CD4-positive, alpha-beta T cell (primary cell): ENCODE data around the gene BUD23. TPM values are rescaled to one million over a fixed set of nuclear protein-coding genes. Genes with fewer than 3 reads are reported as not detected.
A peak's percentile ranks its signal among the peaks of the same experiment; 100 is the strongest.

Experiments
- ATAC-seq: fragments of 200-7000 bp; cut with Tn5 transposase; one replicate; pipeline ENCODE4 v1.10.0; 2022; ENCODE audit warnings: mild to moderate bottlenecking; ENCODE audit not compliant: poor library complexity
- CTCF ChIA-PET: fragments of 350-600 bp; sonication (Branson Sonifier 250); formaldehyde crosslinking; loops from one replicate; lab custom pipeline; 2021; ENCODE audit warnings: antibody characterized with exemption, inconsistent platforms; lab: Charles Lee
- POLR2A ChIA-PET: fragments of 350-600 bp; sonication (Branson Sonifier 250); formaldehyde crosslinking; loops from one replicate; lab custom pipeline; 2021; ENCODE audit warnings: antibody characterized with exemption, inconsistent platforms; lab: Charles Lee
- DNase-seq, 14 experiments: peaks; one replicate each; pipeline ENCODE4 v3.0.0-alpha.2; 2013 to 2020; ENCODE audit warnings: mixed read lengths in 2 of 14
- H3K27ac ChIP-seq, 2 donors: one replicate each; pipeline versions ENCODE4 v1.5.1 to v1.7.0; 2013; ENCODE audit warnings: low read length in 2 of 2, low read depth in 1 of 2, mild to moderate bottlenecking in 1 of 2
- H3K27me3 ChIP-seq, 2 experiments: 1 replicate in 1 of 2; 2 replicates in 1 of 2; pipeline versions ENCODE4 v1.6.1 to v1.7.0; 2013; ENCODE audit warnings: low read length in 2 of 2, control low read depth in 1 of 2, mild to moderate bottlenecking in 1 of 2, moderate library complexity in 1 of 2; ENCODE audit not compliant: insufficient read depth in 2 of 2, control insufficient read depth in 1 of 2
- H3K36me3 ChIP-seq: one replicate; pipeline ENCODE4 v1.6.1; 2013; ENCODE audit warnings: low read length, control low read depth; ENCODE audit not compliant: insufficient read depth
- H3K4me1 ChIP-seq: one replicate; pipeline ENCODE4 v1.6.1; 2013; ENCODE audit warnings: low read length, control low read depth; ENCODE audit not compliant: insufficient read depth
- H3K4me3 ChIP-seq: one replicate; pipeline ENCODE4 v1.5.1; 2013; ENCODE audit warnings: mild to moderate bottlenecking, low read length, moderate library complexity
- H3K9me3 ChIP-seq, 2 experiments: 1 replicate in 1 of 2; 2 replicates in 1 of 2; pipeline versions ENCODE4 v1.6.1 to v1.7.0; 2013; ENCODE audit warnings: low read length in 2 of 2, mild to moderate bottlenecking in 2 of 2, control low read depth in 1 of 2, moderate library complexity in 1 of 2; ENCODE audit not compliant: control insufficient read depth in 1 of 2, insufficient read depth in 1 of 2
- H3K27ac Mint-ChIP-seq: one replicate; pipeline ENCODE4 v1.8.0; 2020; ENCODE audit warnings: mixed read lengths
- H3K27me3 Mint-ChIP-seq: one replicate; pipeline ENCODE4 v1.8.0; 2021; ENCODE audit warnings: mixed read lengths
- H3K36me3 Mint-ChIP-seq: one replicate; pipeline ENCODE4 v1.8.0; 2021; ENCODE audit warnings: low read depth, mixed read lengths
- H3K4me1 Mint-ChIP-seq: one replicate; pipeline ENCODE4 v1.8.0; 2021; ENCODE audit warnings: low read depth, mixed read lengths
- H3K4me3 Mint-ChIP-seq: one replicate; pipeline ENCODE4 v1.8.0; 2020; ENCODE audit warnings: mild to moderate bottlenecking, mixed read lengths
- H3K9me3 Mint-ChIP-seq: one replicate; pipeline ENCODE4 v1.8.0; 2020; ENCODE audit warnings: mixed read lengths
- intact Hi-C, 2 experiments: fragments of 100-400 bp; cut with DNase I in 1 of 2; cut with micrococcal nuclease in 1 of 2; formaldehyde crosslinking; loops; one replicate each; pipeline versions ENCODE4 v1.15.1 to v1.9.0; 2023 to 2025; cut with DNase I, micrococcal nuclease
- total RNA-seq, 174 experiments: library from RNA in 2 of 174; stranded (reverse) in 2 of 174; gene quantifications; one replicate each; pipeline ENCODE4 v1.2.3 and lab custom pipeline; 2021 to 2026
- TF ChIP-seq, protein P1 (sequence below): fragments of 200-600 bp; IDR thresholded peaks from one replicate; pipeline ENCODE4 v1.8.0; 2022; ENCODE audit warnings: antibody characterized with exemption, mild to moderate bottlenecking

Gene BUD23
- total RNA-seq, 2 experiments from 2014 or later, result 96.1 to 103 TPM

GRCh38 chr7:73738220-73738611 lies 54.8 kb downstream of the BUD23 start:
- peak overlapping the region; percentile 94 for H3K4me3 Mint-ChIP-seq
- Histone ChIP-seq H3K36me3 (peaks cover 13% of the 10 kb centered on the region), H3K27ac (peak overlapping the region; percentile 18 to 85), H3K4me1 (peaks cover 29% of the 10 kb centered on the region), H3K9me3 (peaks cover 0 to 5% of the 10 kb centered on the region in 2 experiments), H3K27me3 (no peaks in the 10 kb centered on the region), H3K4me3 (peak overlapping the region; percentile 86)
- ATAC-seq (no peak), DNase-seq (peak; percentile 43 to 81 (median 58))
- H3K27ac Mint-ChIP-seq, result peak overlapping the region; percentile 92
- TF ChIP-seq, protein P1, sequence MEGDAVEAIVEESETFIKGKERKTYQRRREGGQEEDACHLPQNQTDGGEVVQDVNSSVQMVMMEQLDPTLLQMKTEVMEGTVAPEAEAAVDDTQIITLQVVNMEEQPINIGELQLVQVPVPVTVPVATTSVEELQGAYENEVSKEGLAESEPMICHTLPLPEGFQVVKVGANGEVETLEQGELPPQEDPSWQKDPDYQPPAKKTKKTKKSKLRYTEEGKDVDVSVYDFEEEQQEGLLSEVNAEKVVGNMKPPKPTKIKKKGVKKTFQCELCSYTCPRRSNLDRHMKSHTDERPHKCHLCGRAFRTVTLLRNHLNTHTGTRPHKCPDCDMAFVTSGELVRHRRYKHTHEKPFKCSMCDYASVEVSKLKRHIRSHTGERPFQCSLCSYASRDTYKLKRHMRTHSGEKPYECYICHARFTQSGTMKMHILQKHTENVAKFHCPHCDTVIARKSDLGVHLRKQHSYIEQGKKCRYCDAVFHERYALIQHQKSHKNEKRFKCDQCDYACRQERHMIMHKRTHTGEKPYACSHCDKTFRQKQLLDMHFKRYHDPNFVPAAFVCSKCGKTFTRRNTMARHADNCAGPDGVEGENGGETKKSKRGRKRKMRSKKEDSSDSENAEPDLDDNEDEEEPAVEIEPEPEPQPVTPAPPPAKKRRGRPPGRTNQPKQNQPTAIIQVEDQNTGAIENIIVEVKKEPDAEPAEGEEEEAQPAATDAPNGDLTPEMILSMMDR, result no peak
- intact Hi-C loops, result loop anchor here (1.0 to 10.0 kb wide), 10 partner anchors 18 to 913 kb away; partner anchors contain the start of genes VPS37D (in 2 of the 2), BAZ1B (in 1 of the 2), EIF4H (in 1 of the 2) and LIMK1 (in 1 of the 2)
- ChIA-PET CTCF (interaction anchor here (0.9 to 2.3 kb wide), 3 partner anchors 13 to 131 kb away, joined by 3 to 9 read pairs (median 4); no protein-coding TSS in a partner anchor), POLR2A (interaction anchor here (0.6 to 2.6 kb wide), 13 partner anchors 10 to 216 kb away, joined by 3 to 14 read pairs (median 5); partner anchors contain the start of genes BAZ1B, BCL7B, METTL27 and STX1A)
- no peaks in the 10 kb centered on the region for H3K9me3 Mint-ChIP-seq
- no peaks in the 10 kb centered on the region for H3K27me3 Mint-ChIP-seq
- peaks cover 17% of the 10 kb centered on the region for H3K4me1 Mint-ChIP-seq
- peaks cover 4% of the 10 kb centered on the region for H3K36me3 Mint-ChIP-seq

DNA sequence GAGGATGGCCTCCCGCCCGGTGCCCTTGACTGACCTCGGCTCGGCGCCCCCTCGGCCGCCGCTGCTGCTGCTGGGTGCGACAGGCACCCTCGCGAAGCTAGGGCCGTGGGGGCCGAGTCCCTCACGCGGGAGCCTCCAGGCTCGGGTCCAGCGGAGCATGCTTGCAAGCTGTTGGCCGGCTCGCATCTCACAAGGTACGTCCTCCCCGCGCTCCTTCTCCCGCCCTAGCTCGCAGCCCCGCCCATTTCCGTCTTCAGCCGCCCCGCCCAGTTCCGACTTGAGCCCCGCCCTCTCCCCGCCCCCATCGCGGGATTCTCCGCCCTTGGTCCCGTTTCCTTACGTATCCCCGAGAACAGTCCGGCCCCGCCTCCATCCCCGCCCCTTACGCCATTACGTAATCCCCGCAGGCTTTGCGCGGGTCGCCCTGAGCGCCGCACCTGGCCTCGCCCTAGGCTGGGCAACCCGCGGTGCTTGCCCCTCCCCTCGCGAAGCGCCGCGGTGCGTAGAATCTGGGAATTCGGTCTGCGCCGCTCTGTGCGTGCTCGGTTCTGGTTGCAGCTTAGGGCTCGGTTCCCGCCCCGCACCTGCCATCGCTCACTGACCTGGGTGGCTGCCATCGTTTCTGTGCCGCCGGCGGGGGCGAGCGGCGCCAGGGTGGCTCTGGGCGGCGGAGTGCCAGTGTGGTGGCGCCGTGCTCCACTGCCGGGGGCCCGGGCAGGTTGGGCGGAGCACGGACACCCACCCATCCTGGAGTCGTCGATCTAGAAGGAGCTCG lies 55.4 kb downstream of the BUD23 start, which contains the start of gene ABHD11:
Gene ABHD11 (minus strand): TSS at position 191 of the 775 bp plus-strand sequence. CDS start 32 bp downstream, at position 159.
- Histone ChIP-seq H3K36me3 (peaks cover 13% of the 10 kb centered on the region), H3K9me3 (peaks cover 0 to 5% of the 10 kb centered on the region in 2 experiments), H3K4me3 (peak within 1 kb of the TSS; percentile 86), H3K27ac (peak within 1 kb of the TSS; percentile 69 to 85), H3K27me3 (no peaks in the 10 kb centered on the region), H3K4me1 (peaks cover 29% of the 10 kb centered on the region)
- H3K36me3 Mint-ChIP-seq, result peaks cover 4% of the 10 kb centered on the region
- DNase-seq (peak; percentile 96 to 100 (median 99)), ATAC-seq (peak; percentile 87)
- H3K9me3 Mint-ChIP-seq, result no peaks in the 10 kb centered on the region
- H3K4me1 Mint-ChIP-seq, result peaks cover 17% of the 10 kb centered on the region
- intact Hi-C loops, result loop anchor here (1.0 to 10.0 kb wide), 10 partner anchors 18 to 914 kb away; partner anchors contain the start of genes VPS37D (in 2 of the 2), BAZ1B (in 1 of the 2), EIF4H (in 1 of the 2) and LIMK1 (in 1 of the 2)
- POLR2A ChIA-PET, result interaction anchor here (0.6 to 2.6 kb wide), 13 partner anchors 10 to 217 kb away, joined by 3 to 14 read pairs (median 5); partner anchors contain the start of genes BAZ1B, BCL7B, METTL27 and STX1A
- TF ChIP-seq, protein P1, result no peak
- H3K4me3 Mint-ChIP-seq, result peak within 1 kb of the TSS; percentile 94
- peak within 1 kb of the TSS; percentile 92 for H3K27ac Mint-ChIP-seq
- CTCF ChIA-PET, result interaction anchor here (0.9 to 2.3 kb wide), 3 partner anchors 13 to 132 kb away, joined by 3 to 9 read pairs (median 4); no protein-coding TSS in a partner anchor
- H3K27me3 Mint-ChIP-seq, result no peaks in the 10 kb centered on the region

GRCh38 chr7:73739387-73739767 lies 56.0 kb downstream of the BUD23 start:
- Mint-ChIP-seq H3K27ac (peak overlapping the region; percentile 92), H3K4me1 (peaks cover 17% of the 10 kb centered on the region), H3K36me3 (peaks cover 4% of the 10 kb centered on the region), H3K4me3 (peak overlapping the region; percentile 94), H3K9me3 (no peaks in the 10 kb centered on the region), H3K27me3 (no peaks in the 10 kb centered on the region)
- ChIA-PET CTCF (interaction anchor here (0.7 to 2.3 kb wide), 3 partner anchors 116 to 160 kb away, joined by 3 to 9 read pairs (median 4); no protein-coding TSS in a partner anchor), POLR2A (interaction anchor here (1.4 to 2.6 kb wide), 7 partner anchors 20 to 217 kb away, joined by 5 to 14 read pairs (median 8); partner anchors contain the start of genes BAZ1B, BCL7B, METTL27 and STX1A)
- TF ChIP-seq, protein P1, result no peak
- Histone ChIP-seq H3K4me3 (peak overlapping the region; percentile 86), H3K27me3 (no peaks in the 10 kb centered on the region), H3K36me3 (peaks cover 13% of the 10 kb centered on the region), H3K27ac (peak overlapping the region; percentile 69 to 85), H3K4me1 (peaks cover 29% of the 10 kb centered on the region), H3K9me3 (peaks cover 0 to 5% of the 10 kb centered on the region in 2 experiments)
- no peak for ATAC-seq
- no peak for DNase-seq
- intact Hi-C loops, result loop anchor here (2.0 to 10.0 kb wide), 8 partner anchors 21 to 915 kb away; partner anchors contain the start of genes BAZ1B (in 1 of the 2), EIF4H (in 1 of the 2), LIMK1 (in 1 of the 2) and STX1A (in 1 of the 2)
